GM18868 (cell line): ENCODE measurements around the gene CCNL1.
"Not testable (repeated sequence)": the region's sequence is repeated elsewhere in the genome, so short reads cannot be mapped to it uniquely, and the experiment has no call there.

Source experiments
- ATAC-seq: cut with Tn5 transposase; IDR thresholded peaks from one replicate; pipeline ENCODE4 v1.9.1; 2021; ENCODE audit warnings: mild to moderate bottlenecking, moderate library complexity; ENCODE audit not compliant: unreplicated experiment

CCNL1 gene

GRCh38 chr3:157107037-157107436 is 52.9 kb downstream of the CCNL1 start:
- ATAC-seq: no peak

GRCh38 chr3:157104928-157105652 is 54.9 kb downstream of the CCNL1 start:
- peak; percentile 69 for ATAC-seq

DNA sequence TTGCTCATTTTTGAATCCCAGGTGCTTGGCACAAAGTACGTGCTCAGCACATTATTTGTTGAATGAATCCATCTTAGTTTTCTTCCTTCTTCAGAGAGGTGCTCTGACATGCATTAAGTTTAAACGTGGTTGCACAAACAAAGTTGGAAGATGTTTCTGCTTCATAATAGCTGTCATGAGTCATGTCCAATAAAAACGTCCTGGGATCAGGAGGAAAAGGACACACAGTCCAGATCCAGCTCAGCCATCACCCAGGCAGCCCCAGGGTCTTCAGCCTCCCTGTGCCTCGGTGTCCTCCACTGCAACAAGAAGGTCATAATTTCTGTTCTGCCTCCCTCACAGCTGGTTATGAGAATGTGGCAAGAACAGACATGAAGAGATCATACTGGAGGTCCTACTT is 55.4 kb downstream of the CCNL1 start:
- no peak for ATAC-seq

DNA sequence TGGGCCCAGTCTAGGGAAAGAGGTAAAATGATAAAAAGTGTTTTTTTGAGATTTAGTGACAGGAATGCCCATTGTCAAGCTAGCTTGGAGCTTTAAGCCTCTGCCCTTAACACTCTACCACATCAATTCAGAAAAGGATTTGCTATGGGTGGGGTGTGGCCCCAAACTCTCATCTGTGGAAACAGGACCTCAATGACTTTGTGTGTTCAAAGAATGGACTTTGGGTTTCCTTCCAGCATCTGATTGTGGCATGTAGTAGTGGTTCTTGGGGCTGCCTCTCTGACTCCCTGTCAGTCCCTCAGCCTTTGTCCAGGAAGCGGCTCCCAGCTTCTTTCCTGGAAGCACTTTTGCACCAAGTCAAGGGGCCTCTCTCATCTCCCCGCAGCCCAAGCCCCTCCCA is 56.1 kb downstream of the CCNL1 start:
- no peak for ATAC-seq

DNA sequence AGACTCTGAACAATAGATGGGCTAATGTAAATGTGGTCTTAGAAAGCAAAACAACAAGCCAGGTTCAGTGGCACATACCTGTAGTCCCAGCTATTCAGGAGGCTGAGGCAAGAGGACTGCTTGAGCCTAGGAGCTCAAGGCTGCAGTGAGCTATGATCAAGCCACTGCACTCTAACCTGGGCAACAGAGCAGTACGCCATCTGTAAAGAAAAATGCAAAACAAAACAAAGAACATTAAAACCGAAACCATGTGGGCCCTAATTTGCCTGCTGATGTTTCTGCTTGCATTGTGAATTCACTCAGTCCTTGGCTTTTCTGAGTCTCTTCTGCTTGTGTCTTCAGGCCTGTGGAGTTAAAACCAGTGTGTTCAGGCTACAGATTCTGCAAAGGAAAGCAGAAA is 56.7 kb downstream of the CCNL1 start:
- peak; percentile 82 for ATAC-seq

DNA sequence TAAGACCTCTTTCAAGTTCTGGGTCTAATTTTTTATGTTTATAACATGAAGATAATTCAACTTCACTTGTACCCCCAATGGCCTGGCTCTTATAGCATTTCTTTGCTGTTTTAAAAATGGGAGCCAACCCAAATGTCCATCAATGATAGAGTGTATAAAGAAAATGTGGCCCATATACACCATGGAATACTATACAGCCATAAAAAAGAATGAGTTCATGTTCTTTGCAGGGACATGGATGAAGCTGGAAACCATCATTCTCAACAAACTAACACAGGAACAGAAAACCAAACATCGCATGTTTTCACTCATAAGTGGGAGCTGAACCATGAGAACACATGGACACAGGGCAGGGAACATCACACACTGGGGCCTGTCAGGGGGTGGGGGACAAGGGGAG is 57.4 kb downstream of the CCNL1 start:
- ATAC-seq: not testable (repeated sequence)

DNA sequence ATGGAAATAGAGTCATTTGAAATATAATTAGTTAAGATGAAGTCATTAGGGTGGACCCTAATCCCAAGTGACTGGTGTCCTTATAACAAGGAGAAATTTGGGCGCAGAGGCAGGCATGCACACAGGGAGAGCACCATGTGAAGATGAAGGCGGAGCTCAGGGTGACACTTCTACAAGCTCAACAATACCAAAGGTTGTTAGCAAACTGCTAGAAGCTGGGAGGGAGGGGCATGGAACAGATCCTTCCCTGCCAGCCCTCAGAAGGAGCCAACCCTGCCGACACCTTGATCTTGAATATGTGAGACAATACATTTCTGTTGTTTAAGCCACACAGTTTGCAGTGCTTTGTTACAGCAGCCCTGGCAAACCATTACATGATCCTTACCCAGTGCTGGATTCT is 57.8 kb downstream of the CCNL1 start:
- no peak for ATAC-seq

- ATAC-seq: no peak
Measured at GRCh38 chr3:157101486-157101885, 58.5 kb downstream of the CCNL1 start.

- ATAC-seq: no peak
Measured at GRCh38 chr3:157100608-157101396, 59.1 kb downstream of the CCNL1 start.

DNA sequence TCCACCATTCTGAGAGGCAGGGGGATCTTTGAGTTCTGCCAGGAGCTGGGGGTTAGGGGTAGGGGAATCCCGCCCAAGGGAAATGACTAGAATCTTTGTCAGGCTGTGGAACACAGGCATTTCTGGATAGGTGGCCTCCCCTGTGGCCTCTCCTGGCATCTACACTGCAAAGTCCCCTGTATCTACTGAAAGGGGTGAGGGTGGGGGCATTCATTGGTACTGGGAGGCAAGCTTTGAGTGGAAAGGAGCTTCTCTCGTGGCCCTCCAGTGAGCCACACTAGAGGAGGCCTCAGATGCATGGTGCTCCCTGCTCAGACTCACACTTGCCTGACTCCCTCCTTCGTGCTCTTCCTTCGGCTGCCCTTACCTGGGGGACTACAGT is 59.9 kb downstream of the CCNL1 start:
- ATAC-seq: peak; percentile 29

- ATAC-seq: no peak
Measured at GRCh38 chr3:157099326-157100095, 60.4 kb downstream of the CCNL1 start.

DNA sequence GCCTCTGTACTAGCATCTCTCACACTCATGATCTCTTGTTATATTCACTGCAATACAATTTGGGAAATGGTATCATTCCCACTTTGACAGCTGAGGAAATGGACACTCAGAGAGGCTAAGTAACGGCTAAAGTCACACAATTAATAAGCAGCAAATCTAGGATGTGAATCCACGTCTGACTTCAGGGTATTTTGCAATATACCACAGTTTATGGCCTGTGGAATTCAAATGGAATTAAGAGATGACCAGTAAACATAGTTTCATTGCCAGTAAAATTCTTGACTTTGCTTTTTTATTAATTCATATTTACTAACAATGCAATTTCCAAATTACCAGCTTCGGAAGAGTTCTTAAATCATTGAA is 61.1 kb downstream of the CCNL1 start:
- no peak for ATAC-seq

DNA sequence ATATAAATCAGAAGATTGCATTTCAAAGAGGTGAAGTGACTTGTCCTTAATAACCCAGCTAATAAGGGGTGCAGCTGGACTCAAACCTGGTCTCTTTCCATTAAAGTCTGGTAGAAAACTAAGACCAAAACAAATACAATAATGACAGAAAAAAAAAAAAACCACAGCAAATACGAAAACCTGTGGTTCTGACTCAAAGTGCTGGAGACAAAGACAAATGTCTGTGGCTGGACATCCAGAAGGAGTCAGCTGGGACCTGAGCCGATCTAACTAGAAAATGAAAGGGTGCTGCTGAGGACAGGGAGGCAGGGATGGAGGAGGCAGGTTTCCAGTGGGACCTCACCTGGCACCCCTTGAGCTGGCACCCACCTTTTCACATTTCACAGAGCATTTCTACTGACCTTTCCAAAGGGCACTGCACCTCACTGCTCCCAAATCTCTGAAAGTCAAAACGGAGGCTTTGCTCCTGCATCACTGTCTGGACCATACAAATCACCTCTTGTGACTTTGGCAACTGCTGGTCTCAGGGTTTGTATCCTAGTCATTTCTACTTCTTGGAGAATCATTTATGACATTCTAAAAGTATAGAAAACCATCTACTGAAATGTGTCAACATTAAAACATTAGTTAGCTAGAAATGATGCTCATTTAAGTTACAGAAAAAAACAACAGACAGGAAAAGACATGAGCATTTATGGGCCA is 61.7 kb downstream of the CCNL1 start:
- no peak for ATAC-seq
